Caco-2 (cell line): ENCODE results near the gene LSM14A. TPM values are rescaled to one million over a fixed set of nuclear protein-coding genes. Genes with fewer than 3 reads are reported as not detected.
A peak's percentile ranks its signal among the peaks of the same experiment; 100 is the strongest.

Experiments
- BruUV-seq: library from RNA; stranded (reverse); fragments of 400-500 nt; replicated peaks from 2 replicates; lab custom pipeline; 2021; lab: Mats Ljungman, UMichigan
- CTCF ChIA-PET: fragments of 300-600 bp; sonication (Branson Sonifier 250); formaldehyde crosslinking; loops from one replicate; lab custom pipeline; 2022; ENCODE audit warnings: antibody characterized with exemption; lab: Charles Lee
- POLR2A ChIA-PET: fragments of 300-600 bp; sonication (Branson Sonifier 250); formaldehyde crosslinking; loops from one replicate; lab custom pipeline; 2022; ENCODE audit warnings: antibody characterized with exemption; lab: Charles Lee
- DNase-seq, 2 experiments: peaks; one replicate each; pipeline versions ENCODE4 v3.0.0 to v3.0.0-alpha.2; 2020 to 2022
- H3K27me3 ChIP-seq: replicated peaks from 2 replicates; pipeline ENCODE4 v1.6.0; 2011; ENCODE audit warnings: low read length; ENCODE audit not compliant: control insufficient read depth, insufficient read depth
- H3K36me3 ChIP-seq: 2 replicates; pipeline ENCODE4 v1.5.1; 2011; ENCODE audit warnings: low read length; ENCODE audit not compliant: control insufficient read depth, insufficient read depth
- H3K4me1 ChIP-seq: fragments of 250-450 bp; sonication (Bioruptor Pico); 2 replicates; pipeline ENCODE4 v1.5.1; 2020; ENCODE audit warnings: mild to moderate bottlenecking
- H3K4me3 ChIP-seq: 2 replicates; pipeline ENCODE4 v1.5.1; 2011; ENCODE audit warnings: low read depth, mild to moderate bottlenecking, control low read depth, low read length
- H3K9me3 ChIP-seq: fragments of 250-450 bp; sonication (Bioruptor Pico); 2 replicates; pipeline ENCODE4 v1.5.1; 2020; ENCODE audit warnings: mild to moderate bottlenecking, moderate library complexity
- H3K27ac Mint-ChIP-seq: one replicate; pipeline ENCODE4 v1.8.0; 2022; ENCODE audit warnings: mixed read lengths; ENCODE audit not compliant: unreplicated experiment
- H3K27me3 Mint-ChIP-seq: one replicate; pipeline ENCODE4 v1.8.0; 2022; ENCODE audit warnings: mixed read lengths; ENCODE audit not compliant: insufficient read depth, unreplicated experiment
- H3K36me3 Mint-ChIP-seq: one replicate; pipeline ENCODE4 v1.8.0; 2022; ENCODE audit warnings: mild to moderate bottlenecking, mixed read lengths; ENCODE audit not compliant: insufficient read depth, unreplicated experiment
- H3K4me1 Mint-ChIP-seq: one replicate; pipeline ENCODE4 v1.8.0; 2022; ENCODE audit warnings: low read depth, mixed read lengths; ENCODE audit not compliant: unreplicated experiment
- H3K4me3 Mint-ChIP-seq: one replicate; pipeline ENCODE4 v1.8.0; 2022; ENCODE audit warnings: mild to moderate bottlenecking, moderate library complexity, mixed read lengths; ENCODE audit not compliant: unreplicated experiment
- H3K9me3 Mint-ChIP-seq: one replicate; pipeline ENCODE4 v1.8.0; 2022; ENCODE audit warnings: mixed read lengths; ENCODE audit not compliant: unreplicated experiment
- intact Hi-C: fragments of 100-400 bp; cut with micrococcal nuclease; formaldehyde crosslinking; loops from one replicate; pipeline ENCODE4 v1.10.0; 2022; ENCODE audit not compliant: unreplicated experiment
- total RNA-seq: library from RNA; stranded (reverse); gene quantifications from 2 replicates; pipeline ENCODE4 v1.2.3, GENCODE V29; 2022
- TF ChIP-seq, protein P1 (sequence below), 2 experiments: fragments of 200-600 bp in 1 of 2; IDR thresholded peaks; 1 replicate in 1 of 2; 2 replicates in 1 of 2; pipeline versions ENCODE4 v1.5.1 to v1.8.0; 2011 to 2022; ENCODE audit warnings: antibody characterized with exemption in 1 of 2, control low read depth in 1 of 2, inconsistent platforms in 1 of 2, low read depth in 1 of 2, low read length in 1 of 2, mild to moderate bottlenecking in 1 of 2, moderate library complexity in 1 of 2; ENCODE audit not compliant: insufficient read depth in 1 of 2, severe bottlenecking in 1 of 2, unreplicated experiment in 1 of 2

Gene LSM14A
- total RNA-seq, 1 experiment from 2014 or later = 233 TPM

- no peaks in the 10 kb centered on the region for H3K36me3 ChIP-seq
- H3K4me1 Mint-ChIP-seq = peaks cover 23% of the 10 kb centered on the region
- H3K4me3 Mint-ChIP-seq = peak overlapping the region; percentile 65
- H3K27me3 Mint-ChIP-seq = no peaks in the 10 kb centered on the region
- peaks cover 29% of the 10 kb centered on the region for H3K36me3 Mint-ChIP-seq
- no peak overlapping the region for H3K4me3 ChIP-seq
- H3K9me3 ChIP-seq = no peaks in the 10 kb centered on the region
- H3K4me1 ChIP-seq = peaks cover 56% of the 10 kb centered on the region
- CTCF ChIA-PET = interaction anchor here (1.1 kb wide), 1 partner anchor 42 kb away, joined by 3 read pairs; no protein-coding TSS in a partner anchor
- POLR2A ChIA-PET = no interaction called here
- intact Hi-C loops = no loop called here
- DNase-seq = peak; percentile 31 to 60
- no peaks in the 10 kb centered on the region for H3K27me3 ChIP-seq
- peak overlapping the region; percentile 93 for H3K27ac Mint-ChIP-seq
- no peaks in the 10 kb centered on the region for H3K9me3 Mint-ChIP-seq
- TF ChIP-seq, protein P1, sequence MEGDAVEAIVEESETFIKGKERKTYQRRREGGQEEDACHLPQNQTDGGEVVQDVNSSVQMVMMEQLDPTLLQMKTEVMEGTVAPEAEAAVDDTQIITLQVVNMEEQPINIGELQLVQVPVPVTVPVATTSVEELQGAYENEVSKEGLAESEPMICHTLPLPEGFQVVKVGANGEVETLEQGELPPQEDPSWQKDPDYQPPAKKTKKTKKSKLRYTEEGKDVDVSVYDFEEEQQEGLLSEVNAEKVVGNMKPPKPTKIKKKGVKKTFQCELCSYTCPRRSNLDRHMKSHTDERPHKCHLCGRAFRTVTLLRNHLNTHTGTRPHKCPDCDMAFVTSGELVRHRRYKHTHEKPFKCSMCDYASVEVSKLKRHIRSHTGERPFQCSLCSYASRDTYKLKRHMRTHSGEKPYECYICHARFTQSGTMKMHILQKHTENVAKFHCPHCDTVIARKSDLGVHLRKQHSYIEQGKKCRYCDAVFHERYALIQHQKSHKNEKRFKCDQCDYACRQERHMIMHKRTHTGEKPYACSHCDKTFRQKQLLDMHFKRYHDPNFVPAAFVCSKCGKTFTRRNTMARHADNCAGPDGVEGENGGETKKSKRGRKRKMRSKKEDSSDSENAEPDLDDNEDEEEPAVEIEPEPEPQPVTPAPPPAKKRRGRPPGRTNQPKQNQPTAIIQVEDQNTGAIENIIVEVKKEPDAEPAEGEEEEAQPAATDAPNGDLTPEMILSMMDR (IDR thresholded peaks at IDR 0.05; ENCODE audit: insufficient read depth in 1 of 2, low read depth in 1 of 2, low read length in 1 of 2, severe bottlenecking in 1 of 2, unreplicated experiment in 1 of 2) = no peak
- BruUV-seq = no TSS peak
Observed at GRCh38 chr19:34260771-34261173, 88.5 kb downstream of the LSM14A start.

- POLR2A ChIA-PET = interaction anchor here (0.6 kb wide), 1 partner anchor 64 kb away, joined by 4 read pairs; no protein-coding TSS in a partner anchor
- H3K27ac Mint-ChIP-seq = peak overlapping the region; percentile 93
- H3K27me3 ChIP-seq = no peaks in the 10 kb centered on the region
- H3K4me1 Mint-ChIP-seq = peaks cover 23% of the 10 kb centered on the region
- BruUV-seq = no TSS peak
- peak overlapping the region; percentile 65 for H3K4me3 Mint-ChIP-seq
- intact Hi-C loops = no loop called here
- H3K36me3 ChIP-seq = no peaks in the 10 kb centered on the region
- DNase-seq = peak; percentile 55 to 69
- no peaks in the 10 kb centered on the region for H3K9me3 Mint-ChIP-seq
- no peaks in the 10 kb centered on the region for H3K27me3 Mint-ChIP-seq
- TF ChIP-seq, protein P1 (IDR thresholded peaks at IDR 0.05; ENCODE audit: insufficient read depth in 1 of 2, low read depth in 1 of 2, low read length in 1 of 2, severe bottlenecking in 1 of 2, unreplicated experiment in 1 of 2) = no peak
- H3K9me3 ChIP-seq = no peaks in the 10 kb centered on the region
- CTCF ChIA-PET = interaction anchor here (0.7 to 1.1 kb wide), 2 partner anchors 43 to 98 kb away, joined by 3 to 4 read pairs; no protein-coding TSS in a partner anchor
- H3K4me1 ChIP-seq = peaks cover 50% of the 10 kb centered on the region
- peaks cover 36% of the 10 kb centered on the region for H3K36me3 Mint-ChIP-seq
- no peak overlapping the region for H3K4me3 ChIP-seq
Observed at GRCh38 chr19:34261334-34262109, 89.2 kb downstream of the LSM14A start.

GRCh38 chr19:34263745-34264237 lies 91.5 kb downstream of the LSM14A start:
- POLR2A ChIA-PET = no interaction called here
- Mint-ChIP-seq H3K9me3 (no peaks in the 10 kb centered on the region), H3K27ac (no peak overlapping the region), H3K27me3 (no peaks in the 10 kb centered on the region), H3K4me1 (peaks cover 23% of the 10 kb centered on the region), H3K36me3 (peaks cover 25% of the 10 kb centered on the region), H3K4me3 (no peak overlapping the region)
- intact Hi-C loops = no loop called here
- Histone ChIP-seq H3K4me3 (no peak overlapping the region), H3K4me1 (peaks cover 41% of the 10 kb centered on the region), H3K27me3 (no peaks in the 10 kb centered on the region), H3K36me3 (no peaks in the 10 kb centered on the region), H3K9me3 (no peaks in the 10 kb centered on the region)
- no peak for DNase-seq
- BruUV-seq = no TSS peak
- CTCF ChIA-PET = no interaction called here
- TF ChIP-seq, protein P1 (IDR thresholded peaks at IDR 0.05; ENCODE audit: insufficient read depth in 1 of 2, low read depth in 1 of 2, low read length in 1 of 2, severe bottlenecking in 1 of 2, unreplicated experiment in 1 of 2) = no peak
